K562 (cell line): Measurements from ENCODE around the gene TASP1. TPM values are rescaled to one million over a fixed set of nuclear protein-coding genes. Genes with fewer than 3 reads are reported as not detected.

Source experiments
- CBFB ChIP-seq: sonication (generic); formaldehyde crosslinking; IDR thresholded peaks from 2 replicates; pipeline ENCODE4 v1.4.0; 2020; ENCODE audit warnings: mild to moderate bottlenecking, missing genetic modification reagents
- CC2D1A ChIP-seq: fragments of 450-650 bp; IDR thresholded peaks from 2 replicates; pipeline ENCODE4 v1.6.1; 2017; ENCODE audit warnings: mild to moderate bottlenecking
- CXXC5 ChIP-seq: fragments of 250-450 bp; sonication (Bioruptor Pico); IDR thresholded peaks from 2 replicates; pipeline ENCODE4 v1.8.0; 2022; ENCODE audit warnings: inconsistent platforms, mild to moderate bottlenecking, moderate library complexity
- FIP1L1 ChIP-seq: fragments of 200-400 bp; formaldehyde crosslinking; IDR thresholded peaks from 2 replicates; pipeline ENCODE4 v1.6.1; 2018; ENCODE audit warnings: mild to moderate bottlenecking, low read depth, low read length; ENCODE audit not compliant: poor library complexity, severe bottlenecking
- FOXM1 ChIP-seq, 2 experiments: fragments of 450-650 bp in 1 of 2; sonication (generic) in 1 of 2; formaldehyde crosslinking in 1 of 2; IDR thresholded peaks; 2 replicates each; pipeline versions ENCODE4 v1.6.1 to v1.9.0; 2017 to 2022; ENCODE audit warnings: low read depth in 2 of 2, mild to moderate bottlenecking in 2 of 2, missing genetic modification reagents in 1 of 2, moderate library complexity in 1 of 2
- FUS ChIP-seq: fragments of 200-400 bp; formaldehyde crosslinking; optimal IDR thresholded peaks from 2 replicates; pipeline ENCODE3; 2017; ENCODE audit warnings: low read depth, low read length
- HNRNPUL1 ChIP-seq: fragments of 200-400 bp; formaldehyde crosslinking; IDR thresholded peaks from 2 replicates; pipeline ENCODE4 v1.6.1; 2017; ENCODE audit warnings: low read length
- JUNB ChIP-seq: fragments of 450-650 bp; formaldehyde crosslinking; conservative IDR thresholded peaks from 2 replicates; pipeline ENCODE4 v1.4.0; 2020; ENCODE audit warnings: mild to moderate bottlenecking
- MYC ChIP-seq, 2 experiments: fragments of 250-450 bp in 1 of 2; sonication (Bioruptor Pico) in 1 of 2; IDR thresholded peaks; 2 replicates each; pipeline versions ENCODE4 v1.5.1 to v1.6.1; 2012 to 2021; ENCODE audit warnings: low read depth in 2 of 2, borderline replicate concordance in 1 of 2, improper control_type of control experiment in 1 of 2, low read length in 1 of 2, mild to moderate bottlenecking in 1 of 2, moderate library complexity in 1 of 2
- NRF1 ChIP-seq, 2 experiments: fragments of 450-650 bp; IDR thresholded peaks in 1 of 2; conservative IDR thresholded peaks in 1 of 2; 2 replicates each; pipeline ENCODE4 v1.6.1; 2014; ENCODE audit warnings: mild to moderate bottlenecking in 2 of 2
- RBM22 ChIP-seq: fragments of 200-400 bp; formaldehyde crosslinking; IDR thresholded peaks from 2 replicates; pipeline ENCODE4 v1.6.1; 2018; ENCODE audit warnings: low read length, low read depth; ENCODE audit not compliant: poor library complexity, severe bottlenecking
- SP1 ChIP-seq: sonication (generic); formaldehyde crosslinking; IDR thresholded peaks from 2 replicates; pipeline ENCODE4 v1.8.1; 2022; ENCODE audit warnings: mild to moderate bottlenecking, missing genetic modification reagents
- TGIF2 ChIP-seq: sonication (generic); formaldehyde crosslinking; IDR thresholded peaks from 2 replicates; pipeline ENCODE4 v1.8.1; 2022; ENCODE audit warnings: mild to moderate bottlenecking, missing genetic modification reagents, moderate library complexity
- XRCC5 ChIP-seq: fragments of 200-400 bp; formaldehyde crosslinking; IDR thresholded peaks from 2 replicates; pipeline ENCODE4 v1.6.1; 2017; ENCODE audit warnings: low read depth, mild to moderate bottlenecking, low read length
- ZBTB40 ChIP-seq, 2 experiments: fragments of 450-650 bp in 1 of 2; sonication (generic) in 1 of 2; formaldehyde crosslinking in 1 of 2; IDR thresholded peaks; 2 replicates each; pipeline versions ENCODE4 v1.7.1 to v1.9.0; 2016 to 2022; ENCODE audit warnings: inconsistent platforms in 1 of 2, mild to moderate bottlenecking in 1 of 2, missing genetic modification reagents in 1 of 2
- ZNF133 ChIP-seq: fragments of 250-450 bp; sonication (Bioruptor Pico); IDR thresholded peaks from 2 replicates; pipeline ENCODE4 v1.4.0; 2020; ENCODE audit warnings: mild to moderate bottlenecking
- ZNF740 ChIP-seq, 3 experiments: fragments of 200-800 bp in 1 of 3; sonication (Bioruptor generic) in 1 of 3; sonication (generic) in 1 of 3; formaldehyde crosslinking in 1 of 3; IDR thresholded peaks; 2 replicates each; pipeline versions ENCODE4 v1.6.1 to v1.8.0; 2016 to 2022; ENCODE audit warnings: mild to moderate bottlenecking in 2 of 3, missing compliant biosample characterization in 2 of 3, missing genetic modification characterization in 2 of 3, missing genetic modification reagents in 1 of 3
- polyA plus RNA-seq, 8 experiments: library from polyadenylated mRNA; depleted of rRNA in 4 of 8; stranded (reverse) in 5 of 8; unstranded in 3 of 8; fragments of >200 nt; fragmentation: Nextera tagmentation in 2 of 8; fragmentation: Illumina TruSeq in 1 of 8; extraction: Ambion mirVana in 2 of 8; extraction: Trizol in 1 of 8; gene quantifications; 2 replicates each; pipeline versions ENCODE4 v1.2.1 to v1.2.3, GENCODE V29; 2011 to 2014; ENCODE audit warnings: inconsistent platforms in 1 of 8, missing spikeins in 1 of 8
- total RNA-seq, 7 experiments: library from RNA; depleted of rRNA in 6 of 7; stranded (reverse); fragments of >200 nt in 6 of 7; fragmentation: Illumina TruSeq in 2 of 7; extraction: Trizol in 2 of 7; gene quantifications; 2 replicates each; pipeline versions ENCODE4 v1.2.1 to v1.2.3, GENCODE V29; 2011 to 2021; ENCODE audit warnings: low replicate concordance in 1 of 7

Gene TASP1
- total and polyA plus RNA-seq, 9 of the 15 experiments (the other 6 are each of a cell fraction or from before 2014, with no cell fraction given) = 3.7 to 10.6 (median 6.4) TPM

DNA sequence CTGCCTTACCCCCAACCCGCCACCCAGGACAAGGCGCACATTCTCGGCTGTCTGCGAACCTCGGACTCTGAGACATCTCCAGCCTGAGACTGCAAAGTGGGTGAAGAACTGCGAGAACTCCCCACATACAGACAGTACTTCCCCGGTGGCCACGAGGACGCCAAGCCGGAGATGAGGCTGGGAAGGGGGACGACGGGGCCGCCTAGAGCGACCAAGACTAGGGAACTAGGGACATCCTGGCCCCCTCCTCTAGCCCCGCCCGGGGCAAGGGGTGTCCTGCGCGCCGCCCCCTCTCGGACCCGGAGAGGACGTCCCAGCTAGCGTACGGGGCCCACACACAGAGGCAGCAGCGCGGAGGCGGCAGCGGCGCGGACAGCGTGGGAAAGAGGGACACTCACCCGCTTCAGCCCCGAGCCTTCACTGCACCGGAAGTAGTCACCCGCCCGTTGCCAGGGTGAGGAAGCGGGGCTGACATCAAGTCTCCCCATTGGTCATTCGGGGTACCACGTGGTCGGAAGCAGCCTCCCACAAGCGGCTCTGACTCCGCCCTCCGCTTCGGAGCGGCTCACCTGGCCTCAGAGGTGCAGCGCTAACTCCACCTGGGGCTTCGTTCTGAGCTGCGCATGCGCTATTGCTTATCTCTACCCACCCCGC, at the start of gene TASP1 (continued):
- TF ChIP-seq SP1 (CRISPR knock-in tag) (peak; percentile 43; the same call in 1 of the 2 replicates), NRF1 (conservative IDR thresholded peaks at IDR 0.05 in 1 of 2, IDR thresholded peaks at IDR 0.05 in 1 of 2) (peak; percentile 89 to 90), MYC (IDR thresholded peaks at IDR 0.05; ENCODE audit: low read depth, low read length) (peak; percentile 36; the same call in 1 of the 2 replicates), MYC (CRISPR knock-in tag; IDR thresholded peaks at IDR 0.05; ENCODE audit: borderline replicate concordance, low read depth) (no peak), JUNB (CRISPR knock-in tag) (no peak), FIP1L1 (no peak), CXXC5 (peak; percentile 74), RBM22 (peak; percentile 38), HNRNPUL1 (no peak), FOXM1 (IDR thresholded peaks at IDR 0.05; ENCODE audit: low read depth) (no peak), FOXM1 (CRISPR knock-in tag; IDR thresholded peaks at IDR 0.05; ENCODE audit: low read depth) (no peak), CBFB (CRISPR knock-in tag) (no peak), ZNF133 (no peak), ZNF740 (CRISPR knock-in tag; IDR thresholded peaks at IDR 0.05) (0 out of 2 replicates have a peak, but pooled peaks have one; percentile 31), ZNF740 (tag; IDR thresholded peaks at IDR 0.05) (no peak), CC2D1A (no peak), ZBTB40 (IDR thresholded peaks at IDR 0.05) (peak; percentile 92), ZBTB40 (CRISPR knock-in tag; IDR thresholded peaks at IDR 0.05) (no peak), FUS (no peak), XRCC5 (no peak), TGIF2 (CRISPR knock-in tag) (no peak)
